ENCODE measurements around the gene TMEM254.

Gene TMEM254

DNA sequence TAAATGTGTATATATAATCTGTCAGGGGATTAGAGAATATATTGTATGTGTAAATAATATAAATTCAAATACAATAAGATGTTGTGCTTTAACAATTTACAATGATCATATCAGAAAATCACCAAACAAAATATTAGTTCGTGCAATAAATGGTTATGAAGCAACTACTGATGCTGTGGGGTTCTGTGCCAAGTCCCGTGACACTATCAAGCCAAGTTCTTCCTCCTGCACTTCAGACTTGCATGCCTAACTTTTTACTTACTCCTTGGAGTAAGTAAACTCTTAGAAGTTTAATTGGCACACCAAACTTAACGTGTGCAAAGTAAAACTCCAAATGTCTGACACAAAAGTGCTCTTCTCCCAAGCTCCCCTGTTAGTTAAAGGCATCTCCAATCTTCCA, 26.5 kb upstream of the TMEM254 start:
- Histone ChIP-seq H3K36me3 (ENCODE audit: control insufficient read depth in 1 of 2, insufficient read depth in 2 of 2, low read length in 2 of 2) (no peaks in the 10 kb centered on the region), H3K18ac (ENCODE audit: low read length) (no peak overlapping the region), H3K4me3 (ENCODE audit: low read depth, low read length) (no peak overlapping the region), H3K27ac (ENCODE audit: low read depth, low read length) (no peak overlapping the region), H3K14ac (ENCODE audit: low read length) (no peak overlapping the region), H4K8ac (ENCODE audit: low read depth, low read length) (no peak overlapping the region), H3K79me2 (ENCODE audit: control insufficient read depth, insufficient read depth, low read length, poor library complexity) (no peaks in the 10 kb centered on the region), H2AFZ (ENCODE audit: insufficient read depth, low read length, poor library complexity) (no peak overlapping the region), H2AK5ac (ENCODE audit: low read length) (no peak overlapping the region), H3K79me1 (ENCODE audit: low read length) (no peaks in the 10 kb centered on the region), H3K4me1 (ENCODE audit: control insufficient read depth in 1 of 2, insufficient read depth in 2 of 2, low read length in 2 of 2) (no peaks in the 10 kb centered on the region), H2BK5ac (ENCODE audit: low read depth, low read length, poor library complexity) (no peak overlapping the region), H2BK12ac (ENCODE audit: low read length) (no peak overlapping the region), H4K91ac (ENCODE audit: low read depth, low read length) (no peak overlapping the region), H3K4ac (ENCODE audit: low read depth, low read length) (no peak overlapping the region), H3K4me2 (ENCODE audit: low read length) (no peak overlapping the region), H2BK120ac (ENCODE audit: insufficient read depth, low read length, poor library complexity) (no peak overlapping the region), H3K9ac (ENCODE audit: low read length) (no peak overlapping the region), H3K27me3 (ENCODE audit: insufficient read depth, low read length) (no peaks in the 10 kb centered on the region), H3K9me3 (ENCODE audit: insufficient read depth, low read depth, low read length) (no peaks in the 10 kb centered on the region), H4K12ac (ENCODE audit: low read depth, low read length) (no peak overlapping the region), H3K23ac (ENCODE audit: low read length) (no peak overlapping the region)
- WGBS (ENCODE audit: extremely low coverage, insufficient coverage, insufficient read length) = no CpG with 5 or more reads among the region's 3 CpGs
- DNase-seq = no peak

- Histone ChIP-seq H3K36me3 (ENCODE audit: control insufficient read depth in 1 of 2, insufficient read depth in 2 of 2, low read length in 2 of 2) (peaks cover 0 to 3% of the 10 kb centered on the region in 2 experiments), H3K4me3 (ENCODE audit: low read depth, low read length) (no peak overlapping the region), H3K27ac (ENCODE audit: low read depth, low read length) (no peak overlapping the region), H3K4me1 (ENCODE audit: control insufficient read depth in 1 of 2, insufficient read depth in 2 of 2, low read length in 2 of 2) (no peaks in the 10 kb centered on the region), H2AK5ac (ENCODE audit: low read length) (no peak overlapping the region), H3K9ac (ENCODE audit: low read length) (no peak overlapping the region), H3K4me2 (ENCODE audit: low read length) (no peak overlapping the region), H3K4ac (ENCODE audit: low read depth, low read length) (no peak overlapping the region), H3K79me1 (ENCODE audit: low read length) (no peaks in the 10 kb centered on the region), H4K12ac (ENCODE audit: low read depth, low read length) (no peak overlapping the region), H3K14ac (ENCODE audit: low read length) (no peak overlapping the region), H2BK5ac (ENCODE audit: low read depth, low read length, poor library complexity) (no peak overlapping the region), H2BK12ac (ENCODE audit: low read length) (no peak overlapping the region), H2BK120ac (ENCODE audit: insufficient read depth, low read length, poor library complexity) (no peak overlapping the region), H3K79me2 (ENCODE audit: control insufficient read depth, insufficient read depth, low read length, poor library complexity) (no peaks in the 10 kb centered on the region), H4K8ac (ENCODE audit: low read depth, low read length) (no peak overlapping the region), H3K9me3 (ENCODE audit: insufficient read depth, low read depth, low read length) (no peaks in the 10 kb centered on the region), H2AFZ (ENCODE audit: insufficient read depth, low read length, poor library complexity) (no peak overlapping the region), H4K91ac (ENCODE audit: low read depth, low read length) (no peak overlapping the region), H3K23ac (ENCODE audit: low read length) (no peak overlapping the region), H3K18ac (ENCODE audit: low read length) (no peak overlapping the region), H3K27me3 (ENCODE audit: insufficient read depth, low read length) (no peaks in the 10 kb centered on the region)
- WGBS (ENCODE audit: extremely low coverage, insufficient coverage, insufficient read length) = 100% methylated on average over 2 of the region's 2 CpGs
- DNase-seq = no peak
Measured at GRCh38 chr10:80055760-80056159, 22.7 kb upstream of the TMEM254 start.

GRCh38 chr10:80057171-80057570, 21.3 kb upstream of the TMEM254 start:
- Histone ChIP-seq H3K79me1 (ENCODE audit: low read length) (no peaks in the 10 kb centered on the region), H3K36me3 (ENCODE audit: control insufficient read depth in 1 of 2, insufficient read depth in 2 of 2, low read length in 2 of 2) (peaks cover 0 to 3% of the 10 kb centered on the region in 2 experiments), H3K9ac (ENCODE audit: low read length) (no peak overlapping the region), H4K8ac (ENCODE audit: low read depth, low read length) (no peak overlapping the region), H2BK5ac (ENCODE audit: low read depth, low read length, poor library complexity) (no peak overlapping the region), H3K4me1 (ENCODE audit: control insufficient read depth in 1 of 2, insufficient read depth in 2 of 2, low read length in 2 of 2) (no peaks in the 10 kb centered on the region), H3K4me3 (ENCODE audit: low read depth, low read length) (no peak overlapping the region), H2BK120ac (ENCODE audit: insufficient read depth, low read length, poor library complexity) (no peak overlapping the region), H3K9me3 (ENCODE audit: insufficient read depth, low read depth, low read length) (no peaks in the 10 kb centered on the region), H2AFZ (ENCODE audit: insufficient read depth, low read length, poor library complexity) (no peak overlapping the region), H2AK5ac (ENCODE audit: low read length) (no peak overlapping the region), H4K12ac (ENCODE audit: low read depth, low read length) (no peak overlapping the region), H3K4me2 (ENCODE audit: low read length) (no peak overlapping the region), H3K27ac (ENCODE audit: low read depth, low read length) (no peak overlapping the region), H3K23ac (ENCODE audit: low read length) (no peak overlapping the region), H3K14ac (ENCODE audit: low read length) (no peak overlapping the region), H4K91ac (ENCODE audit: low read depth, low read length) (no peak overlapping the region), H3K4ac (ENCODE audit: low read depth, low read length) (no peak overlapping the region), H3K18ac (ENCODE audit: low read length) (no peak overlapping the region), H3K27me3 (ENCODE audit: insufficient read depth, low read length) (no peaks in the 10 kb centered on the region), H2BK12ac (ENCODE audit: low read length) (no peak overlapping the region), H3K79me2 (ENCODE audit: control insufficient read depth, insufficient read depth, low read length, poor library complexity) (no peaks in the 10 kb centered on the region)
- WGBS (ENCODE audit: extremely low coverage, insufficient coverage, insufficient read length) = no CpG with 5 or more reads among the region's 4 CpGs
- DNase-seq = no peak

- H3K14ac ChIP-seq (ENCODE audit: low read length) = no peak overlapping the region
- H2AK5ac ChIP-seq (ENCODE audit: low read length) = no peak overlapping the region
- no peak overlapping the region for H4K91ac ChIP-seq (ENCODE audit: low read depth, low read length)
- no peak overlapping the region for H3K4ac ChIP-seq (ENCODE audit: low read depth, low read length)
- no peak overlapping the region for H3K4me2 ChIP-seq (ENCODE audit: low read length)
- no peaks in the 10 kb centered on the region for H3K79me1 ChIP-seq (ENCODE audit: low read length)
- no peaks in the 10 kb centered on the region for H3K79me2 ChIP-seq (ENCODE audit: control insufficient read depth, insufficient read depth, low read length, poor library complexity)
- DNase-seq = no peak
- no peak overlapping the region for H4K8ac ChIP-seq (ENCODE audit: low read depth, low read length)
- H3K9ac ChIP-seq (ENCODE audit: low read length) = no peak overlapping the region
- H4K12ac ChIP-seq (ENCODE audit: low read depth, low read length) = no peak overlapping the region
- H3K18ac ChIP-seq (ENCODE audit: low read length) = no peak overlapping the region
- H3K23ac ChIP-seq (ENCODE audit: low read length) = no peak overlapping the region
- H3K4me1 ChIP-seq (ENCODE audit: control insufficient read depth in 1 of 2, insufficient read depth in 2 of 2, low read length in 2 of 2) = no peaks in the 10 kb centered on the region
- no peak overlapping the region for H2AFZ ChIP-seq (ENCODE audit: insufficient read depth, low read length, poor library complexity)
- no peak overlapping the region for H3K27ac ChIP-seq (ENCODE audit: low read depth, low read length)
- no peak overlapping the region for H2BK120ac ChIP-seq (ENCODE audit: insufficient read depth, low read length, poor library complexity)
- WGBS (ENCODE audit: extremely low coverage, insufficient coverage, insufficient read length) = no CpG with 5 or more reads among the region's 8 CpGs
- no peak overlapping the region for H2BK5ac ChIP-seq (ENCODE audit: low read depth, low read length, poor library complexity)
- peaks cover 0 to 3% of the 10 kb centered on the region in 2 experiments for H3K36me3 ChIP-seq (ENCODE audit: control insufficient read depth in 1 of 2, insufficient read depth in 2 of 2, low read length in 2 of 2)
- no peaks in the 10 kb centered on the region for H3K27me3 ChIP-seq (ENCODE audit: insufficient read depth, low read length)
- H3K4me3 ChIP-seq (ENCODE audit: low read depth, low read length) = no peak overlapping the region
- no peak overlapping the region for H2BK12ac ChIP-seq (ENCODE audit: low read length)
- H3K9me3 ChIP-seq (ENCODE audit: insufficient read depth, low read depth, low read length) = no peaks in the 10 kb centered on the region
Measured at GRCh38 chr10:80064120-80064886, 14.2 kb upstream of the TMEM254 start.
